ENCODE data around the gene DHDDS.
"Not testable (repeated sequence)": the region's sequence is repeated elsewhere in the genome, so short reads cannot be mapped to it uniquely, and the experiment has no call there.

DHDDS gene

GRCh38 chr1:26431979-26432695 lies at the start of gene DHDDS:
Gene DHDDS, plus strand, starts transcription at chr1:26432321. Its CDS starts 625 bp downstream, at chr1:26432946.
- peak; percentile 97 for DNase-seq

DNA sequence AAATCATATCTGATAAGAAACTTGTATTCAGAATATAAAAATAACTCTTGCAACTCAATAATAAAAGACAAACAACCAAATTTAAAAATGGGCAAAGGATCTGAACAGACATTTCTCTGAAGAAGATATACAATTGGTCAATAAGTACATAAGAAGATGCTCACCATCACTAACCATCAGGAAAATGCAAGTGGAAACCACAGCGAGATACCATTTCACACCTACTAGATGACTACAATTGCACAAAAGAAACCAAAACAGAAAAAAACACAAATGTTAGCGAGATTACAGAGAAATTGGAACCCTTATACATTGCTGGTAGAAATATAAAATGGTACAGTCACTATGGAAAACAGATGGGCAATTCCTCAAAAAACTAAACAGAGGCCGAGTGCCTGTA lies 48.0 kb upstream of the DHDDS start:
- DNase-seq = peak; percentile 43

GRCh38 chr1:26385063-26385462 lies 47.1 kb upstream of the DHDDS start:
- not testable (repeated sequence) for DNase-seq

- DNase-seq = no peak
Measured at GRCh38 chr1:26387447-26387846, 44.7 kb upstream of the DHDDS start.

GRCh38 chr1:26388791-26389445 lies 43.2 kb upstream of the DHDDS start:
- no peak for DNase-seq

GRCh38 chr1:26389604-26390247 lies 42.4 kb upstream of the DHDDS start:
- no peak for DNase-seq

DNA sequence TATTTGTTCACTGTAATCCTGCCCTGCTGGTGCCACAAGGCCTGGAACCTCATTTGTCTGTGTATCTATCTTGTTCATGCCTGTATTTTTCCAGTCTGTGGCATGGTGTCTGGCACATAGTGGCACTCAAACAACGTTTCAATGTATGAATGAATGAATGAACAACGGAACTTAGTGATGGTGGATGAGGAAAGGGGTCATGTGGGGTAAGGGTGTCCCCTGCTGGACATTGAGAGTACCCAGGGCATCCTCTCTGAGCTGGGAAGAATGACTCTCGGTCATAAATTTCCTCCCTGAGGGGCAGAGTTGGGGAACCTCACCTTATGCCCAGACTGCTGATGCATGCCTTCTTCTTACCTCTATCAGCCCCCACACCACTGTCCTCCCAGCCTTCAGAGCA lies 40.7 kb upstream of the DHDDS start:
- DNase-seq = peak; percentile 53

DNA sequence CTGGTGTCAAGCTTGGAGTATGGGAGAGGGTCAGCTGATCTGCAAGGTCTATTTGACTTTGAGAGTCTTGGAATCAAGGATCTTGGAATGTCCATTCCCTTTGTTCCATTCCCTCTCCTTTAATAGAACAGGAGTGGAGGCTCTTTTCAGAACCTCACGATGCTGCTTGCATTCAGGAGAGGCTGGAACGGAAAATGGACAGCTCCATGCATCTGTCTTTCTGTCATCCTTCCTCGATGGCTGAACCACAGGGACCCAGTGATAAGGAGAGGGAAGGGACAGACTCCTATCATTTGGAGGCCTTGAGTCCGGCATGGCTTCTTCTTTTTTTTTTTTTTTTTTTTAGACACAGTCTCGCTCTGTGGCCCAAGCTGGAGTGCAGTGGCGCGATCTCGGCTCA lies 36.4 kb upstream of the DHDDS start:
- DNase-seq = no peak

DNA sequence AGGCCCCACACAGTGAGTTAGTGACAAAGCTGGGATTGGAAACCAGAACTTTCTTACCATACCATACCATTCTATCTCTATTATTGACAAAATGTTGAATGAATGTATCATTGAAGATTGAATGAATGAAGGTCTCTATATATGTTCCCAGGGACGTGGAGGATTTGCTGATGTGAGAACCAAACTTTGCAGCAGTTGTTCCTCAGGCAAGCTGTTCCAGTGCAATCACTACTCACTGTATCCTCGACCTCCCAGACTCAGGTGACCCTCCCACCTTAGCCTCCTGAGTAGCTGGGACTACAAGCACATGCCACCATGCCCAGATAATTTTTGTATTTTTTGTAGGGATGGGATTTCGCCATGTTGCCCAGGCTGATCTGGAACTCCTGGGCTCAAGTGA lies 33.1 kb upstream of the DHDDS start:
- no peak for DNase-seq

DNA sequence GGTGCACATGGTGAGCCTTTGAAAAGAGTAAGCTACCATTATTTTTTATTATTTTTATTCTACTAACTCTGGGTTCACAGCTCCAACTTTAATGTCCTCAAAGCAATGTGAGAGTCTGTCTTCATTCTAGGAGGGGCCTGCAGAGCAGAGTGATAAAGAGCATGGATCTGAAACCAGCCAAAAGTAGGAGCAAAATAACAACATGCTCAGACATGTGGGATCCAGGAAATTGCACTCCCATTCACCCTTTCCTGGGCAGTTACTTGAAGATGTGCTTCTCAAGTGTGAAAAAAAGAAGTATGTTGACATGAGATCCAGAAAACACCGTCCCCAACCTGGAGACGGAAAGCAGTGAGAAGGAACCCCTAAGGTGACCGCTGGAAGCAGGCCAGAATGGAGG lies 30.2 kb upstream of the DHDDS start:
- DNase-seq = no peak

GRCh38 chr1:26403656-26404055 lies 28.5 kb upstream of the DHDDS start:
- no peak for DNase-seq

DNA sequence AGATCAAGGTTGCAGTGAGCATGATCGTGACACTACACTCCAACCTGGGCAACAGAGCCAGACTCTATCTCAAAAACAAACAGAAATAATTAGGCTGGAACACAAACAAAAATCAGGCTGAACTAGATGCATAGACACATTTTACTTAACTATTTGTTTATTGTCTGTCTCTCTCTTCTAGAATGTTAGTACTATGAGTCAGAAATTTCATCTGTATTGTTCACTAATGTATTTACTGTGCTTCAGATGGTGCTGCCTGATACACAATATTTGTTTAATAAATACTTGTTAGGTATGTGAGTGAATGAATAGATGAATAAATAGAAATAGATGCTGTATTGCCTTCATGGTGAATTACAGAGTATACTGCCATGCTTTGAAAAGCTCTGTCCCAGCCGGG lies 27.5 kb upstream of the DHDDS start:
- DNase-seq = no peak

- DNase-seq = no peak
Measured at GRCh38 chr1:26405281-26405915, 26.7 kb upstream of the DHDDS start.

DNA sequence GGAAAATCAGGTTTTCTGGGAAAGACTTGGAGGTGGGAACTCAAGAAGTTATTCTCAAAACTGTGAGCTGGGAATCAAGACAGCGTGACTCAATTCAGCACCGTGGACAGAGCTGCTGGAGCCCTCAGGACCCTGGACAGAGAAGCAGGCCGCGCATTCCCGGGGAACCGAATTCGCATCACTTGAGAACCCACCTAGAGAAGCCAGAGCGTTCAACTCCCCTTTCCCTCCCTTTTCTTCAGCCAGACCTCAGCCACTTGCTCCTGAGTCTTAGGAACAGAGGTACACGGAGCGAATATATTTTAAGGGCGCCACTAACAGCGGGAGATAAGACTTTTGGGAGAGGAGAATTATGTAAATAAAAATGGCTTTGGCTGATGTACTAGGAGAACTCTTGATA lies 23.5 kb upstream of the DHDDS start:
- DNase-seq = peak; percentile 79

GRCh38 chr1:26409191-26409807 lies 22.8 kb upstream of the DHDDS start:
- DNase-seq = no peak

GRCh38 chr1:26410706-26411623 lies 21.2 kb upstream of the DHDDS start, which contains the start of gene LIN28A:
Gene LIN28A, plus strand, starts transcription at chr1:26410817. Its CDS starts 75 bp downstream, at chr1:26410892.
- DNase-seq = no peak

DNA sequence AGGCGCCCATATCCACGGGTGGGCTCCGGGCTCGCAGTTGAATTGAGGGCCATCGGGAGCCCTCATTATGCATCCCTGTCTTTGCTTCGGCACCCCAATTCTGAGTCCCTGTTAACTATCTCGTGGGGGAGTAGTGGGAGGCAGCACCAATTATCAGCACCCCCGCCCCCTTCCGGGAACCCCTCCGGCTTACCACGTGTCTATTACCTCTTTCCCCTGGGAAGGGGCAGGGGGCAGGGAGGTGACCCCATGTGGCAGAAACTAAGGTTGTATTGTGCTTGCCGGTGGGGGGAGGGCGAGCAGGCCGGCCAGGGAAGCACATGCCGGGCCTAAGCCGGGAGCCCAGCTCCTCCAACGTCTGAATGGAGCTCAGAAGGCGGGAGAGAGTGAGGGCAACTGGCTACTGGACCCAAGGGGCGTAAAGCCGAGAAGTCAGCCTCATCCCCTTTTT lies 20.5 kb upstream of the DHDDS start:
- no peak for DNase-seq

DNA sequence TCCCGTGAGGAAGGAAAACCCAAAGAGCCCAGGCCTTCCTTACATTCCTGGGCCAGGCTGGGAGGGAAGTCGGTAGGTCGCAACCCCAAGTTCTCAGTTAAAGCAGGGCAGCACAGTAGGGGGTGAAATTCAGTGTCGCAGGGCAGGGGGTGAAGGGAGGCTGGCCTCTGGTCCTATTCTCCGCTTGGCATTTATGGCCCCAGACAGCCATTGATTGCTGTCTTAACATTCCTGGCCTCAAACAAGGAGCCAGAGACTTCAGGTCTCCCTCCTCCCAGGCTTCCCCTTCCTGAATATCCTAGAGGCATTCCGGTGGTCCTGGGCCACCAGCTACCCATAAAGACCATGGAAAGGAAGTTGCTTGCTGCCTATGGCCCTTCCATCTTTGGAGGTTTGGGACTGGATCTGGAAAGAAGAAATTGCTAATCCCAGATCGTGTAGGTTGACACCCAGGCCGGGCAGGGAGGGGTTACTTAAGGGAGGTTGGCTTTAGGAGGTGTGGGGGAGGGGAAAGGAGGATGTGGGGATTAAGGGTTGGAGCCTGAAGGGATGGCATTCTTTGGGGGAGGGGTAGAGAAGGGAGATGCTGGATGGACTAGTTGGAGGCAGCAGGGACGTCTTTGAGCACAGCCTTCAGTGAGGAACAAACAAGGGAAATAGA lies 19.8 kb upstream of the DHDDS start:
- no peak for DNase-seq

GRCh38 chr1:26413031-26413430 lies 19.1 kb upstream of the DHDDS start:
- DNase-seq = no peak

DNA sequence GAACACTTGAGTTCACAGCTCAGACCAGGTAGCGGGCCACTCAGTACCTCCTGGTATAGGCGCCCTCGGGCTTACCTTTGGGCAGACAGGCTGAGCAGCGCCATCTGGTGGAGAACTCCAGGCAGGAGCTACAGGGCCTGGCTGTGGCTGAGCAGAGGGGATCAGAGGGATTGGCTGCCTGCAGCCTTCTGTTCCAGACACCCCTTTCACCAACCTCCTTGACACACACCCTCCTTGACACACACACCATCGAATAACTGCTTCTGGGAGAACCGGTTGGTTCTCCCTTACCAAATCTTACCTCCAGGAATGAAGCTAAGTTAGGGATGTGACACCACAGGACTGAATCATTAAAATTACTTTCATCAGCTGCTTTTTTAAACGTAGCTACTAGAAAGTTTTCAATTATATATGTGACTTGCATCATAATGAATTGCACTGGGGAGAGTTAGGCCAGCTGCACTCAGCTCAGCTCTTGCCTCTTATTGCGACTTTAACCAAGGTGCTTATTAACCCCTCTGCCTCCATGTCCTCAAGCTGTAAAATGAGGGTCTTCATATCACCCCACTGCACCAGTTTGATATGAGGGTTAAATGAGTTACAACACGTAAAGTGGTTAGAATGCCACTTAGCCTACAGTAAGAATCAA lies 14.9 kb upstream of the DHDDS start:
- DNase-seq = peak; percentile 79

DNA sequence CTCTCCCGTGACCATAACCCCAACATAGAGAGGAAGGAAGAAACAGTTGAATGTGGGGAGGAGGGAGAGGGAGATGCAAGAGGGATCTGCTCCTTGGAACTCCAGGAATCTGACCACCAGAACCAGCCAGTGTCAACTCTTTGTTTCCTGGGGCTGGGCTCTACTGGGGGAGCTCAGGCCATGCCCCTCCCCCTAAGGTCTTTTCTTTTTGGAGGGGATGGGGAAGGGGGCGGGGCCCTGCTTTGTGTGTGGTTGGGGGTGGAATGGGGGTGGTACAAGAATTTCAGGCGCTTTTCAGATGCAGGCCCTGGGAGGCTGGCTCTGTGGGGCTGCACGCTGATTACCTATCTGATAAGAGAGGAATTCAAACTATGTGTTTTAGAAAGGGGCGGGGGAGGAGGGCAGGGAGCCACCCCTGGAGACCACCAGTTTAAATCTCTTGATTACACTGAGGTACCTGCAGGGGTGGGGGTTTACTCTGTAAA lies 13.2 kb upstream of the DHDDS start:
- no peak for DNase-seq

Measured in CD4-positive, alpha-beta T cell treated with Interleukin-4 for 4 hours (primary cell).